ENCODE results near the gene FADS3.

FADS3 gene

DNA sequence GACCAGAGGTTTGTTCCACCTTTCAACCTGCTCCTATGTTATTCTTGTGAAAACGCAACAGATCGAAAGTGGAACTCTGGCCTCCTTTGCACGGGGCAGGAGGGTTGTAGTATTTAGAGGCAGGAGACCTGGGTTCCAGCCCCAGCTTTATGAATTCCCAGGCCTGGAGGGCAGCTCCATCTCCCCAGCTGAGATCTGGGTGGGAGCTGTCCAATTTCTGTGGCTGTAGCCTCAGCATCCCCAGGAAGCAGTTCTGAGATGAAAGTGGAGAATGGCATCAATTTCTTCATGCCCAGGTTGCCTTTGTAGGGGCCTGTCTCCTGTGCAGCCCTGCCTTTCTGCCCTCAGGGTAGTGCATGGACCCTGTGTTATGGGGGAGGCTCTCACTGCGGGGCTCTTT is 59.1 kb downstream of the FADS3 start:
- no peak for DNase-seq

DNA sequence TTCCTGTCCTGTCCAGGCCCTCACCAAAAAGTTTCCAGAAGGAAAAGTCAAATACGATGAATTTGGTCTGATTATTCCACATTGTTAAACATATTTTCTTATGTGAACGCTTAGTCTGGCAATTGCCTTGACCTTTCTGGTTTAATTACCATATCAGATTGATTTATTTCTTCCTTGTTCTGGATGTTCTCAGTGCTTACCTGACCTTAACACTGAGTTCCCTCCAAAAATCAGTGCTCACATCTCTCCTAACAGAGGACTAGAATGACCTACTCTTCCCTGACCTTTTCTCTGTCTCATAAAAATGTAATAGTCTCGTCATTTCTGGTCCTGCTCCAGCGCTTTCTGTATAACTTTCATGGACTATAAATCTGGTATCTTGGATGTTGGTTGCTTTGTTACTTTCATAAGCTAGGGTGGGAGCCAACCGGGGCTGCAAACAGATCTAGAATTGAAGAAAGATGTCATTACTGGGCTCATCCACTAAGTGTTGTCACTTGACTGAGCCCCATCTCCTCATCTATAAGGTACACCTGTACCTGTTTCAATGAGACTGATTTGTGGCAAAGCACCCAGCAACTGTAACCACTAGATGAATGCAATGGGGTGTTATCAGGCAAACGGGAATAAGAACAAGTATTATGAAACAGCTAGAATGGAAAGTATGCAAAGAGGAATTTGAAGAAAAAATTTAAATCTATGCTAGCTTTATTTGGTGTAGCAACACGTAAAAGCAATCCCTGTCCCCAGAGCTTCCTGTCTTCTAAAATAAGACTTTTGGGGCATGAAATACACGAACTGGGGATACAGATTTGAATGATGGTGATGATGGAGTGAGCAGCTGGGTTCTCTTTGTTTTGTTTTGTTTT is 60.9 kb downstream of the FADS3 start:
- DNase-seq: no peak

DNA sequence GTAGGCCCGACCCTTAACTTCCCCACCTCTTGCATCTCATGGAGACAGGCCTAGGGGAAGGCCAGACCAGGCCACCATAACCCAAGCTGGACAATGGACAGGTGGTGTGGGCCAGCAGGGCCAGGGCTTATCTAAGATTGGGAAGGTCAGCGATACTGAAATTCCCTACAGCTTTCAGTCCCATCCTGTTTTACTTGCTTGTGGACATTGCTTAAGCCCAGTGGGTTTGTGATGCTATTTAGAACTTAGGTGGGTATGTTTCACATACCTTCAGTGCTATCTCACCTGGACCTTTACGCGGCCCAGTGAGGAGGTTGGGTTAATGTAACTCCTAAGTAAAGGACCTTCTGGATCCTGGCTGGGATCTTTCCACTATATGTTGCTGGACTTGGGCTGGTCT is 61.5 kb downstream of the FADS3 start:
- DNase-seq: no peak

DNA sequence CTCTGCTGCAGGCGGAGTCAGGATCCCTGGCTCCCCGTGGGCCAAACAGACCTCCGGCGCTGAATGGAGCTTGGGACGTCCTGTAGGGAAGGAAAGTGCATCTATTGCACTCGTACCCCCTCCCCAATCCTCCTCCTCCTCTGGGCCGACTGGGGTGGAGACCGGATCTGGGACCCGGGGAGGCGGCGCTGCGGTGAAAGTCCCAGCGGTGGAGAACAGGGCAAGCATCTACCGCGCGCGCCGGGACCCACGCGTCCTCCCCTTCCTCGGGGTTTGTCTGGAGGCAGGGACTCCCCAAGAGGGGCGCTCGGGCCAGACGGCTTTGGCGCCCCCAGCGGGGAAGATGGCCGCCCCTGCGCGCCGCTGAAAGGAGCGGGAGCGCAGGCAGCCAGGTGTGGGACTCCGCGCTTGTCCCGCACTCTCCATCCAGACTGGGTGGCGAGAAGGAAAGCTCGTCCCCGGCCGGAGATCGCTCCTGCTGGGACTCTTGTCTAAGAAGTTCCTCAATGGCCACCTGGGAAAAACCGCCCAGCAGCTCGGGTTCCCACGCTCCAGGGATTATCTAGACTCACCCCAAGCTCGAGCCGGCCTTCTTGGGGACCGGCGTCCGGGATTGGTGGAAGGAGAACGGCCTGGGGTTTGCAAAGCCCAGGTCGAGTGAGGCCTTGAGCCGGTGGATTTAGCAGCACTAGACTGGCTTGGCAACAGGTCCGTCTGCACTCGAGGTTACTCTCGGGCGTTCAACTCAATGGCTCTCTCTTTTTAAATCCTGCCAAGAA is 62.5 kb downstream of the FADS3 start:
- peak; percentile 59 for DNase-seq

DNA sequence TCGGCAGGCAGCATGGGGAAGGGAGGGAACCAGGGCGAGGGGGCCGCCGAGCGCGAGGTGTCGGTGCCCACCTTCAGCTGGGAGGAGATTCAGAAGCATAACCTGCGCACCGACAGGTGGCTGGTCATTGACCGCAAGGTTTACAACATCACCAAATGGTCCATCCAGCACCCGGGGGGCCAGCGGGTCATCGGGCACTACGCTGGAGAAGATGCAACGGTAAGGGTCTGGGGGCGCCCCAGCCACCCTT is 63.0 kb downstream of the FADS3 start:
- no peak for DNase-seq

DNA sequence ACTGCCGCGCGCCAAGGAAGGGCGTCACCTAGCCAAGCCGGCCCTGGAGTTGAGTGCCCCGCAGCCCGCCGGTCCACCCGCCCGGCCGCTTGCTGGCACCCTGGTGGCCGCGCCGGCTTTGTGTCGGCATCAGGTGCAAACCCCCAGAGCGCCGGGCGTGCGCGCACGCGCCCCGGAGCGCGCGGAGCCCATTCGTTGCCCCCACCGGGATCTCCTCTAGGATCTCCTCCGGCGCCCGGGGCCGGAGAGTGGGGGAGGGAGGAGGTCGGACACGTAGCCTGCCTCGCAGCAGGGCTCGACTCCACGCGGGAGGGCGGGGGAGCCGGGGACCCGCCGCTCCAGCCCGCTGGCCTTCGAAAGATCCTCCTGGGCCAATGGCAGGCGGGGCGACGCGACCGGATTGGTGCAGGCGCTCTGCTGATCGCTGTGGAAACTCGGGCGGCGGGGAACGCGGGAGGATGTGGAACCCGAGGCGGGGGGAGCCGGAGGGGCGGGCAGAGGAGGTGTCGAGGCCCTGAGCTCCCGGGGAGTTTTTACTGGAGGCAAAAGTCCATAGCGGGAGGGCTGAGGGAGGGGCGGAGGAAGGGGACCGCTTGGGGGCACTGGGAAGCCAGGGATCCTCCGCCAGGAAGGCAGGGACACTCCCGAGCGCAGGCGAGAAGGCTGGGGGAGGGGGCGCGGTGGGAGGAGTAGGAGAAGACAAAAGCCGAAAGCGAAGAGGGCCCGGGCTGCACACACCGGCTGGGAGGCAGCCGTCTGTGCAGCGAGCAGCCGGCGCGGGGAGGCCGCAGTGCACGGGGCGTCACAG is 63.6 kb downstream of the FADS3 start, which contains the start of gene FADS2:
Gene FADS2, plus strand, starts transcription at position 730 of the 808 bp plus-strand sequence. CDS start 91 bp downstream, outside the sequence.
- peak; percentile 96 for DNase-seq

DNA sequence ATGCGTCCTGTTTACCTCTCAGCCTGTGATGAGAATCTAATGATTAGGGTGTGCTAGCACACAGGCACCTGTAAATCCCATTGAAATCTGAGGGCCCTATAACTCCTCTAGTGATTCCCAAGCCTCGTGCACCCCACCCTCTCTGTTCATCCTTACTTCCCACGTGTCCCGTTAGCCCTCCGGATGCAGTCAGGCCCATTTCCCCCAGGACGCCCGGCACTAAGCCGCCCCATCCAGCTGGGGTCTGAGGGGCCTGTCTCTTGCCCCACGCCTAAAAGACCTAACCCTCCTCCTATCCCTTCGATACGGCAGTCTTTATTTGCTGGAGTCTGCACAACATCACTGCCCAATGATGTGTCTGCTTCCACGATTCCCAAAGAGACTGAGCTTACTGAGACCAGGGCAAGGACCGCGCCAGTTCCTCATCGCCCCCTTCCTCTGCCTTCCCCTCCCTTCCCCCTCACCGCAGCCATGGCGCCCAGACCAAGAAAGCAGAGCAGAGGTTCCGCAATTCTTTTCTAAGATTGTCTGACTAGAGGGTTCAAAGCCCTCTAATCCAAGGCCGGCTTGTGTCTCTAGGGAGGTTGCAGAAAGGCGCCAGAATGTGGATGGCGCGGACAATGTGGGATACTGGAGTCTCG is 64.3 kb downstream of the FADS3 start:
- DNase-seq: peak; percentile 46
